ENCODE results near the gene SKIC3.

Gene SKIC3

DNA sequence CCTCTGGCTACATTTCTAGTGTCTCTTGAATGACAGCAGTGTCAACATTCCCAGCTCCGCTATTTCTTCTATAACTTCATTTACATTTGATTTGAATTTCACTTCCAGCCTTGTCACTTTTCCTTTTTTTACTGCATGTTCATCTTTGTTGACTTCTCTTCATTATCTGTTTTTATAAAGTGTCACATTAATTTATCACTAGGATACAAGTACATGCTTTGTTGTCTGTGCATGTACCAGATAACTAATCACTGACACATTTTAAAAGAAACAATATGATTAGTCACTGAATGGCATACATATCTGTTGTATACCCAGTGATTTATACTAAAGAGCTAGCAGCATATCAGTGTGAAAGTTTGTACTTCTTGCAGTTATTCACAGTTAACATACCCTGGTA, 29.2 kb upstream of the SKIC3 start:
- H3K4me1 ChIP-seq (ENCODE audit: control insufficient read depth, low read length) = no peaks in the 10 kb centered on the region
- H3K27ac ChIP-seq (ENCODE audit: low read depth, low read length) = no peak overlapping the region
- H3K36me3 ChIP-seq (ENCODE audit: control insufficient read depth, low read length) = no peaks in the 10 kb centered on the region
- H3K27me3 ChIP-seq (ENCODE audit: control insufficient read depth, low read length) = no peaks in the 10 kb centered on the region
- no peak overlapping the region for H3K4me3 ChIP-seq (ENCODE audit: low read length)
- H3K9me2 ChIP-seq (replicated peaks; ENCODE audit: control insufficient read depth, low read length) = no peaks in the 10 kb centered on the region
- H3F3A ChIP-seq (ENCODE audit: control insufficient read depth, insufficient read depth) = no peaks in the 10 kb centered on the region
- no peak overlapping the region for H3K4me2 ChIP-seq (ENCODE audit: low read length)
- no peak for TF ChIP-seq EZH2phosphoT487 (IDR thresholded peaks at IDR 0.05; ENCODE audit: borderline replicate concordance, low read length)
- TF ChIP-seq, protein P1, sequence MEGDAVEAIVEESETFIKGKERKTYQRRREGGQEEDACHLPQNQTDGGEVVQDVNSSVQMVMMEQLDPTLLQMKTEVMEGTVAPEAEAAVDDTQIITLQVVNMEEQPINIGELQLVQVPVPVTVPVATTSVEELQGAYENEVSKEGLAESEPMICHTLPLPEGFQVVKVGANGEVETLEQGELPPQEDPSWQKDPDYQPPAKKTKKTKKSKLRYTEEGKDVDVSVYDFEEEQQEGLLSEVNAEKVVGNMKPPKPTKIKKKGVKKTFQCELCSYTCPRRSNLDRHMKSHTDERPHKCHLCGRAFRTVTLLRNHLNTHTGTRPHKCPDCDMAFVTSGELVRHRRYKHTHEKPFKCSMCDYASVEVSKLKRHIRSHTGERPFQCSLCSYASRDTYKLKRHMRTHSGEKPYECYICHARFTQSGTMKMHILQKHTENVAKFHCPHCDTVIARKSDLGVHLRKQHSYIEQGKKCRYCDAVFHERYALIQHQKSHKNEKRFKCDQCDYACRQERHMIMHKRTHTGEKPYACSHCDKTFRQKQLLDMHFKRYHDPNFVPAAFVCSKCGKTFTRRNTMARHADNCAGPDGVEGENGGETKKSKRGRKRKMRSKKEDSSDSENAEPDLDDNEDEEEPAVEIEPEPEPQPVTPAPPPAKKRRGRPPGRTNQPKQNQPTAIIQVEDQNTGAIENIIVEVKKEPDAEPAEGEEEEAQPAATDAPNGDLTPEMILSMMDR (IDR thresholded peaks at IDR 0.05; ENCODE audit: low read depth, low read length, poor library complexity, severe bottlenecking) = no peak
- no peaks in the 10 kb centered on the region for H4K20me1 ChIP-seq (ENCODE audit: control insufficient read depth, insufficient read depth, low read depth, low read length)
- H3K79me2 ChIP-seq (ENCODE audit: control insufficient read depth, low read length) = no peaks in the 10 kb centered on the region
- H3K9me3 ChIP-seq (ENCODE audit: control insufficient read depth, insufficient read depth, low read length) = no peaks in the 10 kb centered on the region

DNA sequence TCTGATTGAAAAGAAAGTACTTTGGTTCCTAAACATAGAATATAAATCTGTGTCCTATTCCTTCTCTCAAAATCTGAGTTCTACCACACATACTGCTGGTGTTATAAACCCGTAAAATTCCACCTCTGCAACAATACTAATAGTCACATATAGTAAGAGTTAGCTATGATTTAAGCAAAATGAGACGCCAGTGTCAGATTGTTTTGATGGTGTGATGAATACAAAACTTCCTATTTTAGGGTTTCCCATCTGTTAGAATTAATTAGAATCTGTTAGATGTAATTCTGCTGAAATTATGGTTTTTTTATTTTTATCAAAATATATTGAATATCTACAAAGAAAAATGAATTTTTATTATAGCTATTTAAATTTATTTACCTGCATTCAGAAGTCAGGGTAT, 26.8 kb upstream of the SKIC3 start:
- Histone ChIP-seq H4K20me1 (ENCODE audit: control insufficient read depth, insufficient read depth, low read depth, low read length) (no peaks in the 10 kb centered on the region), H3K9me3 (ENCODE audit: control insufficient read depth, insufficient read depth, low read length) (no peaks in the 10 kb centered on the region), H3K9me2 (replicated peaks; ENCODE audit: control insufficient read depth, low read length) (no peaks in the 10 kb centered on the region), H3K4me2 (ENCODE audit: low read length) (no peak overlapping the region), H3K79me2 (ENCODE audit: control insufficient read depth, low read length) (no peaks in the 10 kb centered on the region), H3K4me1 (ENCODE audit: control insufficient read depth, low read length) (no peaks in the 10 kb centered on the region), H3K27me3 (ENCODE audit: control insufficient read depth, low read length) (no peaks in the 10 kb centered on the region), H3K36me3 (ENCODE audit: control insufficient read depth, low read length) (no peaks in the 10 kb centered on the region), H3K4me3 (ENCODE audit: low read length) (no peak overlapping the region), H3F3A (ENCODE audit: control insufficient read depth, insufficient read depth) (no peaks in the 10 kb centered on the region), H3K27ac (ENCODE audit: low read depth, low read length) (no peak overlapping the region)
- TF ChIP-seq, protein P1 (IDR thresholded peaks at IDR 0.05; ENCODE audit: low read depth, low read length, poor library complexity, severe bottlenecking) = no peak
- no peak for TF ChIP-seq EZH2phosphoT487 (IDR thresholded peaks at IDR 0.05; ENCODE audit: borderline replicate concordance, low read length)

DNA sequence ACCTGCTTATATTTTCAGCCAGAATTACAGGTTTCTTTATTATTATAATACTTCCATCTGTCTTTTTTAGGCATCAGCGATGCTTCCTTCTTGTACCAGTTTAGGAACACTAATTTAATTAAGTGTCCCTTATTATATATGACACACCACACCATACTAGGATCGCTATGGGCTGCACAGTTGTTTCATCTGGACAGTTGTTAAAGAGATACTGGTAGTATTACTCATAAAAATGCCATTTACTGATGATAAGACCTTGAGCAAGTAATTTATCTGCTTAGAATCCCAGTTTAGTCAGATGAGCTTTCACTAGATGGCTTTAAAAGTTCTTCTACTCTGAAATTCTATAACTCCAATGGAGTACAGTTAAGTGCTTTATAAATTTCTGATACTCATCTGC, 17.2 kb upstream of the SKIC3 start:
- Histone ChIP-seq H3K9me2 (replicated peaks; ENCODE audit: control insufficient read depth, low read length) (no peaks in the 10 kb centered on the region), H3K4me1 (ENCODE audit: control insufficient read depth, low read length) (no peaks in the 10 kb centered on the region), H3K36me3 (ENCODE audit: control insufficient read depth, low read length) (peaks cover 4% of the 10 kb centered on the region; the same call in 1 of the 2 replicates), H3K27me3 (ENCODE audit: control insufficient read depth, low read length) (no peaks in the 10 kb centered on the region), H3K4me3 (ENCODE audit: low read length) (no peak overlapping the region), H3F3A (ENCODE audit: control insufficient read depth, insufficient read depth) (no peaks in the 10 kb centered on the region), H3K9me3 (ENCODE audit: control insufficient read depth, insufficient read depth, low read length) (no peaks in the 10 kb centered on the region), H3K27ac (ENCODE audit: low read depth, low read length) (no peak overlapping the region), H3K79me2 (ENCODE audit: control insufficient read depth, low read length) (no peaks in the 10 kb centered on the region), H3K4me2 (ENCODE audit: low read length) (no peak overlapping the region), H4K20me1 (ENCODE audit: control insufficient read depth, insufficient read depth, low read depth, low read length) (no peaks in the 10 kb centered on the region)
- no peak for TF ChIP-seq EZH2phosphoT487 (IDR thresholded peaks at IDR 0.05; ENCODE audit: borderline replicate concordance, low read length)
- TF ChIP-seq, protein P1 (IDR thresholded peaks at IDR 0.05; ENCODE audit: low read depth, low read length, poor library complexity, severe bottlenecking) = no peak

Measured in DOHH2 (cell line).